OCI-LY7 (cell line): ENCODE data around the gene ZNF185.

ENCODE experiments used
- CTCF ChIP-seq: fragments of 200-600 bp; sonication (generic); conservative IDR thresholded peaks from 2 replicates; pipeline ENCODE4 v1.5.1; 2014; ENCODE audit warnings: mild to moderate bottlenecking, antibody characterized with exemption, low read length, moderate library complexity, mixed read lengths
- EZH2phosphoT487 ChIP-seq: fragments of 200-600 bp; sonication (generic); IDR thresholded peaks from 2 replicates; pipeline ENCODE4 v1.6.1; 2018; ENCODE audit warnings: low read depth, borderline replicate concordance, mild to moderate bottlenecking, mixed run types, antibody characterized with exemption, low read length, moderate library complexity, mixed read lengths

DNA sequence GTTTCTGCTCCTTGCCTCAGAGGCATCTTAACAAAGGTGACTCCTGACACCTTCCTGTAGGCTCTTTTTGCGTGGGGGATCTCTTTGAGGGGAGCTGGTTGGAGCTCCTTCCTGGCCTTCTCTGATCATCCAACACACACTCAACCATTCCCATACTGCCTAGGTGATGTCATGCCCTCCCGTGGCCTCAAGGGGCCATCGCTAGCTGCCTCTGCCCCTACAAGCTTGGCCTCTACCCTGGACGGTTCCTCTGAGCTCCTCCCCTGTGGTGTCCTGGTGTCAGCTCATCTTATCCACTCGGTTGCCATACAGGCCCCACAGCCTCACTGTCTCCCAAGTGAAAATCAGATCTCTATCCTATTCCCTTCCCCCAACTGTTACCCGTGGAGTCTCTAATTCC is 13.7 kb upstream of the ZNF185 start:
- no peak for TF ChIP-seq CTCF
- TF ChIP-seq EZH2phosphoT487, result no peak
